HepG2 (cell line): ENCODE data around the gene VPS4B.

ENCODE experiments used
- ASH2L ChIP-seq: fragments of 300-600, 200-600 bp; sonication (generic); IDR thresholded peaks from 2 replicates; pipeline ENCODE4 v1.7.0; 2017; ENCODE audit warnings: low read depth, mild to moderate bottlenecking, moderate library complexity, mixed read lengths, low read length; ENCODE audit not compliant: insufficient read length
- CHD4 ChIP-seq: fragments of 200-600 bp; sonication (generic); IDR thresholded peaks from 2 replicates; pipeline ENCODE4 v1.7.0; 2017; ENCODE audit warnings: mild to moderate bottlenecking, low read length, borderline replicate concordance
- CREB1 ChIP-seq, 2 experiments: fragments of 450-650 bp in 1 of 2; IDR thresholded peaks; 2 replicates each; pipeline ENCODE4 v1.6.1; 2016 to 2017; ENCODE audit warnings: control low read depth in 1 of 2, mild to moderate bottlenecking in 1 of 2, missing compliant biosample characterization in 1 of 2, missing genetic modification characterization in 1 of 2
- FOXK2 ChIP-seq: fragments of 450-650 bp; IDR thresholded peaks from 2 replicates; pipeline ENCODE4 v1.6.1; 2016
- MAZ ChIP-seq, 2 experiments: sonication (generic) in 1 of 2; formaldehyde crosslinking in 1 of 2; IDR thresholded peaks; 2 replicates each; pipeline versions ENCODE4 v1.5.0 to v1.6.1; 2012 to 2020; ENCODE audit warnings: low read depth in 2 of 2, mild to moderate bottlenecking in 2 of 2, borderline replicate concordance in 1 of 2, improper control_type of control experiment in 1 of 2, low read length in 1 of 2, missing genetic modification reagents in 1 of 2, moderate library complexity in 1 of 2
- NCOR1 ChIP-seq: fragments of 200-600 bp; sonication (generic); IDR thresholded peaks from 2 replicates; pipeline ENCODE4 v1.7.0; 2017; ENCODE audit warnings: antibody characterized with exemption, low read length, borderline replicate concordance
- RAD21 ChIP-seq: fragments of 450-650 bp; formaldehyde crosslinking; IDR thresholded peaks from 2 replicates; pipeline ENCODE4 v1.5.0; 2020; ENCODE audit warnings: mild to moderate bottlenecking
- RXRA ChIP-seq: sonication (generic); formaldehyde crosslinking; IDR thresholded peaks from 2 replicates; pipeline ENCODE4 v1.5.1; 2020; ENCODE audit warnings: missing genetic modification reagents
- SNAI1 ChIP-seq: sonication (generic); formaldehyde crosslinking; IDR thresholded peaks from 2 replicates; pipeline ENCODE4 v1.5.0; 2020; ENCODE audit warnings: mild to moderate bottlenecking, missing genetic modification reagents, borderline replicate concordance
- ZKSCAN8 ChIP-seq: IDR thresholded peaks from 2 replicates; pipeline ENCODE4 v1.6.1; 2016; ENCODE audit warnings: borderline replicate concordance, missing genetic modification reagents, missing compliant biosample characterization
- ZNF432 ChIP-seq: sonication (generic); formaldehyde crosslinking; IDR thresholded peaks from 2 replicates; pipeline ENCODE4 v1.5.0; 2020; ENCODE audit warnings: missing genetic modification reagents, mild to moderate bottlenecking, borderline replicate concordance
- ZNF776 ChIP-seq: sonication (generic); formaldehyde crosslinking; IDR thresholded peaks from 2 replicates; pipeline ENCODE4 v1.4.0; 2020; ENCODE audit warnings: mild to moderate bottlenecking, missing genetic modification reagents
- TF ChIP-seq, protein P1 (sequence below): sonication (generic); formaldehyde crosslinking; IDR thresholded peaks from 2 replicates; pipeline ENCODE4 v1.8.1; 2023; ENCODE audit warnings: missing genetic modification reagents, inconsistent platforms, borderline replicate concordance

DNA sequence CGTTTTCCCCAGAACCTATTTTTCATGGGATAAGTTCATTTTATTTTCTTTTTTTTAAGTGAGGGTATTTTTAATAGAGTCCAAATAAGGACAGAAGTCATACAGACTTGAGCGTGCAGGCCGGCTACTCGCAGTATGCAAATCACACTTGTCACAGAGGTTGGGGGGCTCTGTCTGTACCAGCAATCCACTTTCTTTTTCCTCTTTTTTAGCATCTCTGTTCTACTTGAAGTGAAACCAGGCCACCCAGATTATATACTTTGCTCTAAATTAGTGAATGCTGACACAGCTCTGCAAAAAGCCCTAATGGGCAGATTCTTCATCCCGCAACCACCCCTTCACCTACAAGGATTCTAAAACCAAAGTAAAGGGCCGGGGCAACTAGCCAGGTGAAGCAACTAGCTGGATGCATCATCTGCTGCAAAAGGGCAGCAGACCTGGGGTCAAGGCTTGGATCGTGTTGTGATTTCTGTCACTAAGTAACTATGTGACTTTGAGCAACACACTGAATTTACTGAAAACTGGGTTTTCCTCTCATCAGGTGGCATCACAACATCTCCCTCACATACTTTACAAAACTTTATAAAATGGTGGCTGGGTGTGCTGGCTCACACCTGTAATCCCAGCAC lies 73.7 kb downstream of the VPS4B start:
- TF ChIP-seq ZNF432 (CRISPR knock-in tag) (no peak), CHD4 (no peak), CREB1 (IDR thresholded peaks at IDR 0.05) (no peak), CREB1 (CRISPR knock-in tag; IDR thresholded peaks at IDR 0.05) (no peak), MAZ (IDR thresholded peaks at IDR 0.05; ENCODE audit: borderline replicate concordance, low read depth, low read length) (no peak), MAZ (CRISPR knock-in tag; IDR thresholded peaks at IDR 0.05; ENCODE audit: low read depth) (no peak), ZKSCAN8 (CRISPR knock-in tag) (no peak), SNAI1 (CRISPR knock-in tag) (no peak), FOXK2 (no peak), ZNF776 (CRISPR knock-in tag) (no peak), RAD21 (CRISPR knock-in tag) (no peak), ASH2L (no peak), NCOR1 (no peak), RXRA (CRISPR knock-in tag) (no peak)
- TF ChIP-seq, protein P1, sequence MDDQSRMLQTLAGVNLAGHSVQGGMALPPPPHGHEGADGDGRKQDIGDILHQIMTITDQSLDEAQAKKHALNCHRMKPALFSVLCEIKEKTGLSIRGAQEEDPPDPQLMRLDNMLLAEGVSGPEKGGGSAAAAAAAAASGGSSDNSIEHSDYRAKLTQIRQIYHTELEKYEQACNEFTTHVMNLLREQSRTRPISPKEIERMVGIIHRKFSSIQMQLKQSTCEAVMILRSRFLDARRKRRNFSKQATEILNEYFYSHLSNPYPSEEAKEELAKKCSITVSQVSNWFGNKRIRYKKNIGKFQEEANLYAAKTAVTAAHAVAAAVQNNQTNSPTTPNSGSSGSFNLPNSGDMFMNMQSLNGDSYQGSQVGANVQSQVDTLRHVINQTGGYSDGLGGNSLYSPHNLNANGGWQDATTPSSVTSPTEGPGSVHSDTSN (CRISPR knock-in tag), result no peak
